ENCODE measurements around the gene CREB5. TPM values are rescaled to one million over a fixed set of nuclear protein-coding genes. Genes with fewer than 3 reads are reported as not detected.

CREB5 gene
- total RNA-seq, 1 experiment from 2014 or later, result 1.3 TPM

GRCh38 chr7:28807396-28807994 lies 395.2 kb downstream of the CREB5 start (continued):
- no peak for TF ChIP-seq USF2 (CRISPR knock-in tag; IDR thresholded peaks at IDR 0.05)
- no peak for TF ChIP-seq ETV6 (CRISPR knock-in tag; IDR thresholded peaks at IDR 0.05)
- no peak for TF ChIP-seq CREM (CRISPR knock-in tag; IDR thresholded peaks at IDR 0.05)
- no peak for TF ChIP-seq STAT6 (CRISPR knock-in tag; conservative IDR thresholded peaks at IDR 0.05; ENCODE audit: low read depth)
- no peak for TF ChIP-seq SMAD3 (CRISPR knock-in tag; IDR thresholded peaks at IDR 0.05; ENCODE audit: borderline replicate concordance)
- no peak for TF ChIP-seq NFE2L1 (CRISPR knock-in tag; IDR thresholded peaks at IDR 0.05)

GRCh38 chr7:28808796-28809533 lies 396.6 kb downstream of the CREB5 start:
- ATAC-seq (peak; percentile 91), DNase-seq (ENCODE audit: low spot score) (peak; percentile 72)
- peaks cover 5% of the 10 kb centered on the region for H3K4me1 Mint-ChIP-seq
- H3K9me3 Mint-ChIP-seq, result no peaks in the 10 kb centered on the region
- ChIA-PET POLR2A (no interaction called here), CTCF (interaction anchor here (0.6 to 1.6 kb wide), 4 partner anchors 8 to 121 kb away, joined by 3 to 4 read pairs (median 3); no protein-coding TSS in a partner anchor)
- H3K4me3 Mint-ChIP-seq, result no peak overlapping the region
- H3K27me3 Mint-ChIP-seq (ENCODE audit: low read depth), result no peaks in the 10 kb centered on the region
- H3K36me3 Mint-ChIP-seq, result no peaks in the 10 kb centered on the region
- TF ChIP-seq ELF4 (CRISPR knock-in tag; IDR thresholded peaks at IDR 0.05; ENCODE audit: low read depth) (no peak), ZBTB21 (CRISPR knock-in tag; IDR thresholded peaks at IDR 0.05; ENCODE audit: borderline replicate concordance) (peak; percentile 50; the same call in 1 of the 2 replicates), IRF1 (CRISPR knock-in tag; IDR thresholded peaks at IDR 0.05) (no peak), ZNF423 (CRISPR knock-in tag; IDR thresholded peaks at IDR 0.05) (peak; percentile 49; the same call in 1 of the 2 replicates)
- no peak overlapping the region for H3K27ac Mint-ChIP-seq

- POLR2A ChIA-PET, result no interaction called here
- no peaks in the 10 kb centered on the region for H3K27me3 Mint-ChIP-seq (ENCODE audit: low read depth)
- TF ChIP-seq NFE2L1 (CRISPR knock-in tag; IDR thresholded peaks at IDR 0.05), result no peak
- no peaks in the 10 kb centered on the region for H3K36me3 Mint-ChIP-seq
- no peaks in the 10 kb centered on the region for H3K9me3 Mint-ChIP-seq
- no peak for ATAC-seq
- peaks cover 5% of the 10 kb centered on the region for H3K4me1 Mint-ChIP-seq
- CTCF ChIA-PET, result no interaction called here
- no peak overlapping the region for H3K4me3 Mint-ChIP-seq
- DNase-seq (ENCODE audit: low spot score), result no peak
- no peak overlapping the region for H3K27ac Mint-ChIP-seq
These were observed 398.7 kb downstream of the CREB5 start for GRCh38 chr7:28811008-28811407.

- Mint-ChIP-seq H3K27ac (no peak overlapping the region), H3K36me3 (no peaks in the 10 kb centered on the region), H3K27me3 (ENCODE audit: low read depth) (no peaks in the 10 kb centered on the region), H3K4me3 (no peak overlapping the region), H3K4me1 (peaks cover 5% of the 10 kb centered on the region), H3K9me3 (no peaks in the 10 kb centered on the region)
- DNase-seq (ENCODE audit: low spot score), result no peak
- no peak for ATAC-seq
- ChIA-PET POLR2A (no interaction called here), CTCF (no interaction called here)
- TF ChIP-seq E2F5 (CRISPR knock-in tag; IDR thresholded peaks at IDR 0.05) (no peak), ATF2 (CRISPR knock-in tag; IDR thresholded peaks at IDR 0.05; ENCODE audit: borderline replicate concordance, low read depth) (no peak), NR3C1 (CRISPR knock-in tag; conservative IDR thresholded peaks at IDR 0.05; ENCODE audit: low read depth) (no peak), SP1 (CRISPR knock-in tag; conservative IDR thresholded peaks at IDR 0.05) (no peak), MXD4 (CRISPR knock-in tag; IDR thresholded peaks at IDR 0.05; ENCODE audit: borderline replicate concordance) (no peak), TEAD4 (CRISPR knock-in tag; IDR thresholded peaks at IDR 0.05) (no peak), NR1H2 (CRISPR knock-in tag; IDR thresholded peaks at IDR 0.05) (no peak)
These were observed 399.5 kb downstream of the CREB5 start for GRCh38 chr7:28811701-28812430.
